ENCODE measurements around the gene KIF1C. TPM values are rescaled to one million over a fixed set of nuclear protein-coding genes. Genes with fewer than 3 reads are reported as not detected.

KIF1C gene
- polyA plus RNA-seq, 3 donors = 36.0 to 113 (median 78.9) TPM

DNA sequence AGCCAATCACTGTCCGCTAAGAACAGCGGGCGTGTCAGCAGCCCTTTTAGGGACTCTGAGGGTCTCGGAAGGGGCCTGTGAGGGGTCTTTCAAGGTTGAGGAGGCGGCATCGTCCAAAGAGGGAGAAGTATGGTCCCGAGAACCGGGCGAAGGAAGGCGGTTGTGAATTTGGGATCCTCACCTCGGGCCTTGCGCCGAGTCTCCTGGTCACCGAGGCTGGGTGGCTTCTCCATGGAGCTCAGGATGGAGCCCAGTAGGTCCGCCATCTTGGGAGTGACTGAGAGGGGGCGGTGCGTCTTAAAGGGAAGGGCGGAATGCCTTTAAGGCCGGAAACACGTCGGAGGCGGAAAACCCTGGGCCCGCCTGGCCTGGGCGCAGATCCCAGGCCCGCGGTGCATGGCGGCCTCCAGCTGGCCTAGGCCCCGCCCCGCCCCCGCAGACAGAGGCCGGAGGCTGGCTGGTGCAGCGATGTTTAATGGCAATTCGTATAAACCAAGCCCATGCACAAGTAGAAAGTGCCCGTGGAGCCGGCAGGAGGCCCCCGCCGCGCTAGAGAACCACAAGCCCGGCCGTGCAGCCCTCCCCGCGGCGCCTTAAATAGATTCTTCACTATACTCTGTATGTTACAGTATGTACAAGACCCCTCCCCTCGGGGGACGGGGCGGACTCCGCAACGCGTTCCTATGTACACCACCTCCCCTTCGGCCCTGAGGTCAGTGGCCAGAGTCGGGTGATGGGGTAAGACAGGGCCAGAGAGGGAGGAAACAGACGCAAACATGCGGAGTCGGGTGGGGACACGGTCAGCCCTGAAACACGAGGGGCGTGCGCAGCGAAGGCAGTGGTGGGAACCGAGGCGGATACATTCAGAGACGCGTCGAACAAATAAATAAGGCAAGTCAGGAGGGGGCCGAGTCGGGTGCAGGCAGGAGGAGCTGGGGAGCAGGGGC lies 29.9 kb upstream of the KIF1C start, which contains the start of gene SPAG7:
Gene SPAG7, minus strand, starts transcription at position 279 of the 947 bp plus-strand sequence. Its CDS starts 13 bp downstream, at position 266.
- no peak within 1 kb of the TSS for H3K27ac ChIP-seq (ENCODE audit: low read depth, low read length)
- WGBS, 3 donors = 0 to 1% (median 1%) methylated on average over 66 of the region's 66 CpGs

DNA sequence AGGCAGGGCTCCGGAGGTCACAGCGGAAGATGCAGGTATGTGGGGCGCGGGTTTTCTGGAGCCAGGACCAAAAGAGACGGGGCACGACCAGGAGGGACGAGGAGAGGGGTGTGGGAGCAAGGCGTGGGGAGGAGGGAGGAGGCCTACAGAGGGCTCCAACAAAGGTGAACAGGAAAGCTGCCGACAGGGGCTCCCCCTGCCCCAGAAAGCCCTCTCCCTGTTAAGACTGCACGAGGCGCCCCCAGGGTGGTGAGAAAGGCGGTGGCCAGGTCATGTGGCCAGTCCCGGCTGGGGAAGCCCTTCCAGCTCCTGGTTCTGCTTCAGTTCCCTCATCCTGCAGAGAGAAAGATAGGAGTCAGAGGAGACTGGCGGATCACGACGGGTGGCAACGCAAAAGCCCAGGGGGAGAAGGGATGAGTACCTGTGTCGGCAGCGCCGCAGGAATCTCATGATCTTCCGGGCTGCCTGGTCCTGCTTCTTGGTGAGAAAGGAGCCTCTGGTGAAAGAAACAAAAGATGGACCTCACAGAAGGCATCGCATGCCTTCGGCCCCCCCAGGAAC lies 29.2 kb upstream of the KIF1C start:
- 34 to 37% (median 37%) methylated on average over 22 to 23 of the region's 23 CpGs for WGBS, 3 donors
- no peak overlapping the region for H3K27ac ChIP-seq (ENCODE audit: low read depth, low read length)

DNA sequence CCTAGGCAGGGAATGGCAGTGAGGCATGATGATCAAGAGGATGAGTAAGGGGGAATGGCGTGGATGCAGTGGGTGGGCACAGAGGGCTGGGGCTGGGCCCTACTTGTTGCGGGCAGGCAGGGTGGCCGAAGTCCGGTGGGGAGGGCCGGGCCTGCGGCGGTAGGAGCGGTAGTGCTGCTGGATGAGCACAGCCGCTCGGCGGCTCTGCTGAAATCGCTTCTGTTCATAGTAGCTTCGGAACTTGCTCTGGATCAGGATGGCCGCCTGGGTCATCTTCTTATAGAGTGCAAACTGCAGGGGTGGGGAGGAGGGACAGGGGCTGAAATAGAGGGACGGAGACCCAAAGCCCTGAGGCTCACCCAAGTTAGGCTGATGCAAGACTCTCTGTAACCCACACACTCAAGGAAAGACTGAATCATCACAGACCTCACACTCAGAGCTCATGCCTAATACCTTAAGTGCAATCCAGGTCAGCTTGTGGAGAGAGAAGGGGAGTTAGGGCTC lies 28.7 kb upstream of the KIF1C start:
- WGBS, 3 donors = 69 to 77% (median 71%) methylated on average over 15 of the region's 15 CpGs
- no peak overlapping the region for H3K27ac ChIP-seq (ENCODE audit: low read depth, low read length)

DNA sequence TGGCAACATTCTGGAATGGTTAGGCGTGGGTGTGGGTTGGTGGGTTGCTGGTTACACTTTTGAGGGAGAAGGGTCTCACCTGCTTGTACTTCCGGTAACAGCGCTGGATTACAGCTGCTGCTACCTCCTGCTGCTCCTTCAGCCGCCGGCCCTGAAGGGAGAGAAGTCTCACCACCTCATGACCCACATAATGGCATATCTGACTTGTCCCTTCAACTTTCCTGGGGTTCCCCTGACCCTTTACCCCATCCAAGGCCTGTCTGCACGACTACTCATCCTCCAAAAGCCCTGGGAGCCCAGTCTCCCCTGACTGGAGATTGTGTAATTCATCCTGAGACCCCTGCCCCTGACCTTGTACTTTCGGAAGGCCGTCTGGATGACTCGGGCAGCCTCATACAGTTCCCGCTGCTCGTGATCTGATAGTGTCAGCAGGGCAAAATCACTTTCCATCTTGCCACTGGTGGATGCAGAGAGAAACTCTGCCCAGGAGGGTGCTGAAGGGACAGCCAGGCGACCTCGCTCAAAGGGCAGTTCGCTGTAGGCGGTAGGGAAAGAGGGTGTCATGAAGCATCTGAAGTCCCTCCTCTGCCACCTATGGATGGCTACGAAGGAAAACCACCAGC lies 28.1 kb upstream of the KIF1C start:
- H3K27ac ChIP-seq (ENCODE audit: low read depth, low read length) = no peak overlapping the region
- WGBS, 3 donors = 79 to 84% (median 80%) methylated on average over 16 of the region's 16 CpGs

DNA sequence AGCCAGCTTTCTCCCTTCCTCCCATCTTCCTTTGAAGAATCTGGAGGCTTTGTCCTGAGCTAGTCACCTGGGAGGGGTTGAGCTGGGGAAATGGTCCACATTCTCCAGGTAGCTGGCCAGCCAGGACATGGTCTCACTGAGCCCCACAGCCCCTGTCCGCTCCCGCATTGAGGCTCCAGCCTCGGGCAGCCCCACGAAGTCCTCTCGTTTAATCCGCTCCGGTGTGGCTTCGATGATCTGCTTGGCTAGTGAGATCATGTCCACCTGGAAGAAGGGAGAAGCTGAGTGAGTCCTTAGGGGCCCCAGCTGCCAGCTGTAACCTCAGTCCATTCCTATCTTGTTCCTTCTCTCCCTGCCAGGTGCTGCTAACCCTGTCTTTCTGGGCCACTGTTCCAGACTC lies 27.5 kb upstream of the KIF1C start:
- no peak overlapping the region for H3K27ac ChIP-seq (ENCODE audit: low read depth, low read length)
- 87 to 97% (median 94%) methylated on average over 8 of the region's 8 CpGs for WGBS, 3 donors

DNA sequence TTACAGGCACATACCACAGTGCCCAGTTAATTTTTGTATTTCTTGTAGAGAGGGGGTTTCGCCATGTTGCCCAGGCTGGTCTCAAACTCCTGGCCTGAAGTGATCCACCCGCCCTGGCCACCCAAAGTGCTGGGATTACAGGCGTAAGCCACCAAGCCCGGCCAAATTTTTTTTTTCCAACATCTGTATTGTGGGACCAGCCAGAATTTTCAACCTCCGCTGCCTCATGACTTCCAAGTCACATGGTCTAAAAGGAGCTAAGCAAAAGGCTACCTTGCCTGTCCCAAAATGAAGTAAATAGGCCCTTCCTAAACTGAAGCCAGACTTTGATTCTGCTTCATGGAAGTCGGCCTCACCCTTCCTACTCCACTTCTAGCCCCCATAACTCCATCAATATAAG lies 25.9 kb upstream of the KIF1C start:
- 77 to 89% (median 82%) methylated on average over 6 of the region's 6 CpGs for WGBS, 3 donors
- H3K27ac ChIP-seq (ENCODE audit: low read depth, low read length) = no peak overlapping the region

DNA sequence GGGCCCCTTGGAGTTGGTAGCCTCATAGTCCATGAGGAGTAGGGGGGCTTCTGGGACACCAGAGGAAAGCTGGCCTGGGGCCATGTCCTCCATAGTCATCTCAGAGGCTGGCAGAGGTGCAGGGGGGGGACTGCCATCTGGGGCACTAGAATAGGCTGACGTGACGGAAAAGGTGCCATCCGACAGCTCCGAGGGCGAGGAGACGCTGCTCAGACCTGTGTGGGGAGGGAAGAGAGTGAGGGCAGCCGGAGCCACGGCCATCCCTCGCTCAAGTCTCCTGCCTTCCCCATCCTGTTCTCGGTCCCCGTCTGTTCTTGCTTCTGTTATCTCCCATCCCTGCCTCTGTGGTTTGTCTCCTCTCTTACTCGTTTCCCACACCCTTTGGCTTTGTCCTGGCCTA lies 25.4 kb upstream of the KIF1C start:
- H3K27ac ChIP-seq (ENCODE audit: low read depth, low read length) = no peak overlapping the region
- 81 to 94% (median 93%) methylated on average over 9 to 12 of the region's 12 CpGs for WGBS, 3 donors

DNA sequence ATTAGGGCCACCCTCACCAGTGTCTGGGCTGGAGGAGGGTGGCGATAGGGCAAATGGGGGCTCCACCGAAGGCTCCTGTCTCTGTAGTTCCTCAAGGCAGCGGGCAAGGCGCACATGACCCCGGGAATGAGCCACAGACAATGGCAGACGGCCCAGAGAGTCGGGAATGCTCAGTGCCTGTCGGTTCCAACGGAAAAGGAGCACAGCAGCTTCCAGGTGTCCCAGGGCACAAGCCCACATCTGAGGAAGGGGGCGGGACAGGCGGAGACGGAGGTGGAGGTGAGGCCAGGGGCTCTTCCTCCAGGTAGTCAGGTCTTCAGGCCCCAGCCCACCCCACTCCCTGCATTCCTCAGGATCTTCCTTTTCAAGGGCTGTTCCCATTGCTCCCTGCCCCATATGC lies 25.0 kb upstream of the KIF1C start:
- no peak overlapping the region for H3K27ac ChIP-seq (ENCODE audit: low read depth, low read length)
- 80 to 86% (median 82%) methylated on average over 12 of the region's 12 CpGs for WGBS, 3 donors

DNA sequence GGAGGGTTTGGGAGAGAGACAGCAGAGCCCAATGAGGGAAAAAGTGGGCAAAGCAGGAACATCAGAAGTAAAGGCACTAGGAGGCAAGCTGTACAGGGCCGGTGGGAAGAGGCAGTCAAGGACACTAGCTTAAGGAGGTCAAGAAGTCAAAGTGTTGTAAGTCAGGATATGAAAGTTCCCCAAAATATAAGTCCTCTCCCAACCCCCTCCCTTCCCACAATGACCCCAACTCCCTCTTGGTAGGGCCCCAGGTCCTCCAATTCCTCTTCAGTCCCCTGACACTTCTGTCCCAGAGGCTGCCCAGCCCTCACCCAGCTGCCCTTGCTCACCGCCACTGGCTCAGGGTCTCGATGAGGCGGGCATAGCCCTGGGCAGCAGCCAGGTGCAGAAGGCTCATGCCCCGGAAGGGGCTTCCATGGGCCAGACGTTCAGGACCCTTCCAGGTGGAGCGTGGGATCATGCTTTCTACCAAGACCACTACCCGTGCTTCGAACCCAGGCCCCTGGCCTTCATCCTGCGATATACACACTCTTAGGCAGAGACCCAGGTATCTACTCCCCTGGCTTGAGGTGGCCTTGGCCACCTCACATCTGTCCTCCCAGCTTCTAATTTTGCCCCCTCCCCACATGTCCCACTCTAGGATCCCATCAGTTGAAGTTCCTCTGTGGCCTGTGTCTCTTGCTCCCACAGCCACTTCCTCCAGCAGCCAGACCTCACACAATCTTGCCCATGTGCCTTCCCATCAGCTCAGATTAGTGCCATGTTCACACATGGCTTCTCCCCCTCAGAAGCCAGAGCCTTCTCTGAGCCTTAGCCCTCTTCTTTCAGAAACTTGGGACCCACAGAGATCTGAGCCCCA lies 24.3 kb upstream of the KIF1C start:
- 82 to 90% (median 85%) methylated on average over 10 of the region's 10 CpGs for WGBS, 3 donors
- H3K27ac ChIP-seq (ENCODE audit: low read depth, low read length) = no peak overlapping the region

DNA sequence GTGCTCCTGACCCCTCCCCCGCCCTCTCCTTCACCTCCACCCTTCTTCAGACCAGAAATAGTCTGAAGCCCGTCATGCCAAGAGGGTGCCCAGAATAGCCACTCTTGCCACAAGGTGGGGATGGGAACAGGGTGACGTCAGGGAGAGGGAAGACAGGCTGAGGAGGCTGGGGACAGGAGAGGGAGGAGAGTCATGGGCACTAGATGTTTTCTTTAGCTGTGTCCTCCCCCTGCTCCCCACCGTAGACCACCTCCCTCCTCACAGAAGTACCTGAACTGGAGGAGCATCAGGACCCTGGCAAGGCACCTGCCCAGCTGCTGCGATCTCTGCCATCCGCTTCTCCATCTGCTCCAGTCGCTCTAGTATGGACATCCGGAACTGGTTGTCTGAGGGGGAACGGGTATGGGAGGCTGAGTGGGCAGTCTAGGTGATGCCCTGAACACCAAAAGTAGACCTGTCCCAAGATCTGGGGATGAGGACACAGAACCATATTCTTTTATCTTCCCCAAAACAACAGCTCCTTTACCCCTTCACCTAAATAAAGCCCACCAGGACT lies 23.6 kb upstream of the KIF1C start:
- no peak overlapping the region for H3K27ac ChIP-seq (ENCODE audit: low read depth, low read length)
- WGBS, 3 donors = 86 to 92% (median 91%) methylated on average over 9 of the region's 9 CpGs

DNA sequence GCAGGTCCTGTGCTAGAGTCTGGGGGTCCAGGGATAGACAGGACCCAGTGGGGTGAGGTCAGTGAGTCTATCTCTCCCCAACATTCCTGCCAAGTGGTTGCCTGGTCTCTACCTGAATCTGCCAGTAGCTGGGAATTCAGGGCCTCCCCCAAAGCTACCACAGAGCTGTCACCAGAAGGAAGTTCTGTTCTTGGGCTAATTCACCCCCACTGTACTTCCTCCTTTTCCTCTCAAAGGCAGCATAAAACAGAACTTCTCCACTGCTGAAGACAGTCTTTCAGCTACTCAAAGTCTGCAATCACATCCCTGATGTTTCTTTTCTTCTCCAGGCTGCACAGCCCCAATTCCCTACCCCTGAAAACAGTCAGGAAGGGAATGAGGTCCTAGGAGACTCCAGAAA lies 19.0 kb upstream of the KIF1C start:
- H3K27ac ChIP-seq (ENCODE audit: low read depth, low read length) = no peak overlapping the region

DNA sequence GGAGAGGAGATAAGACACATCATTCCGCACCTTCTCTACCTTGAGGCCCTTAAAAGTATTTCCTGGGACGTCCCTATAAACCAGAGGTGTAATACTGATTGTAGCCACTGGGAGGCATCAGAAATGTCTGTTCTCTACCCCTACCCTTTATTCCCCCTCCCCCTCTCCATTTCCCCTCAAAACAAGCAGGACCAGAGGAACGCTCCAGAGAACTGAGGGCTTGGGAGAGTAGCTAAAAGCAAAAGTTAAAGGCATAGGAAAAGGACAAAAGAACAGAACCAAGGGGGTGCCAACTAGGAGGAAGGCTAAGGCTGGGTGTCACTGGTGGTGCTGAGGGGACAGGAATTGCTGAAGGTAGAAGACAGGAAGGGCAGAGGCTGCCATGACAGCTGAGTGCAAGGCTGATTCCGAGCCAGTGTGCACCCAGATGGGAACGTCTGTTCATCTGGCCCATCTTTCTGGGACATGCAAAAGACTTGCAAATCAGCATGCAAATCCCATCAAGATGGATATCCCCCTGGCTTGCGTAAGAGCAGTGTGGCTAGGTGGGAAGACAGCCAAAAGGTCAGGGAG lies 17.0 kb upstream of the KIF1C start:
- no peak overlapping the region for H3K27ac ChIP-seq (ENCODE audit: low read depth, low read length)
- WGBS, 3 donors = 35 to 44% (median 40%) methylated on average over 6 of the region's 6 CpGs

DNA sequence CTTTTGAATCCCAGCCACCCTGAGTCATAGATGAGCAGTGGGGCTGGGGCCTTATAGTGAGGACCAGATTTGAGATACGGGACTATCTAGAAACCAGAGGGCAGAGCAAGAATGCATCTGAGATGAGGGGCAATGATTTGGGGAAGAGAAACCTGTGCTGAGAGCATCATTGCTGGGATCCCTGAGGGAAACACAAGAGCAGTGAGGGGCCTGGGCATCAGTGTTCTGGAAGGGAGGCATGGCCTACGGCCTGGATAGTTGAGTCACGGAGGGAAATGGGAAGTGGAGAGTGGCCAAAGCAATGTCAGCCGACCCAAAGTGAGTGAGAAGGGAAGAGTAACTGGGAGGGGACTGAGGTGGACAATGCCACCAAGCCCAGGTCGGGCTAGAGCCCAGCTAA lies 15.4 kb upstream of the KIF1C start:
- 56 to 66% (median 61%) methylated on average over 5 of the region's 5 CpGs for WGBS, 3 donors
- H3K27ac ChIP-seq (ENCODE audit: low read depth, low read length) = no peak overlapping the region

DNA sequence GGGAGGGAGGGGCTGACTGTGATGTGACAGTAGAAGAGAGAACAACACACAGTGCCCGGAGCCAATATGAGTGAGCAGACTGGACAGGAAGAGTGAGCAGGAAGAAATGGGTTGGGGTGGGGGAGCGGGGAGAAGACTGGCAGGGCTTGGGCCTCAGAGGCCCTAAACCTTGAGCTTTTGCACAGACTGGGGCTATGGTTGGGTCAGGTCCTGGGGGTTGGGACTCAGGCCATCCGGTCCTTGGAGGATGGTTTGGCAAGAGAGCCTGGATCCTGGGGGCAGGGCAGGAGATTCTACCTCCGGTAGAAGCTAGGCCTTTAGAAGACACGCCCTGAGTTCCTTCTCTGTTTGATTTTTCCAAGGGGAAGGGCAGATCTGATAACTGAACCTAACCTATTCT lies 11.3 kb upstream of the KIF1C start:
- H3K27ac ChIP-seq (ENCODE audit: low read depth, low read length) = no peak overlapping the region
- WGBS, 3 donors = 24 to 30% (median 29%) methylated on average over 5 of the region's 5 CpGs

DNA sequence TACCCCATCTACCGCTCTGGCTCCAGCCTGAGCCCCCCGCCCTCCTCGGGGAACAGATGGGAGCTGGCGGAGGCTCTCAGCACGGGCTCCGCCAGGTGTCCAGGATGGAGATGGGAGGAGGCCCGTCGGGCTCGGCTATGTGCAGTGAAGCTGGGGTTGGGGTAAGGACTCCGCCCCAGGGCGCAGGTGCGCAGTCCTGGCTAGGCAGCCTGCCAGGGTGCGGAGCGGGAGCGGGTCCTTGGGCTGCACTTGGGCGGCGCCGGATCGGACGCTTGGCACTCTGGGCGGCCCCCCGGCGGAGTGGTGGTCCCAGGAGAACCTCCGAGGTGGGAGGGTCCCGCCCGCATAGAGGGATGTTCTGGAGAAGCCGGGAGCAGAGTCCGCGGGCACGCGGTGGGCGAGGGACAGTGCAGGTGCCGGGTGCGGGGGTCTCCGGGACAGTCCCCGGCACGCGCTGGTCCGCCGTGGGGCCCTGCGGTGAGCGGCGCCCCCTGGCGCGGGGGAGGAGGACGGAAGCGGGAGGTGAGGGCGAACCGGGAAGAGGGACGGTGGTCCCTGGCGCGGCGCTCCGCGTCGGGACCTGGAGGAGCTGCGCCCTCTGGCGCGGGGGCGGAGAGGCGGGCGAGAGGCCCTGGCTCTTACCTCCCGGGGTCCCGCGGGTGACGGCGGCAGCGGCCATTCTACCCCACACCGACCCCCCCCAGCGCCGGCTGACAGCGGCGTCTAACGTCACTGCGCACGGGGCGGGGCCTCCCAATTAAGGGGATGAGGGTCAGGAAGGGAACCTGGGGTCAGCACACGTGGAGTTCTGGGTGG lies 10.6 kb upstream of the KIF1C start, which contains the start of gene CAMTA2:
Gene CAMTA2, minus strand, starts transcription at position 725 of the 816 bp plus-strand sequence. CDS start 1,453 bp downstream, outside the sequence.
- peak within 1 kb of the TSS; percentile 56 for H3K27ac ChIP-seq (ENCODE audit: low read depth, low read length)
- 0 to 2% (median 1%) methylated on average over 58 to 78 of the region's 78 CpGs for WGBS, 3 donors

DNA sequence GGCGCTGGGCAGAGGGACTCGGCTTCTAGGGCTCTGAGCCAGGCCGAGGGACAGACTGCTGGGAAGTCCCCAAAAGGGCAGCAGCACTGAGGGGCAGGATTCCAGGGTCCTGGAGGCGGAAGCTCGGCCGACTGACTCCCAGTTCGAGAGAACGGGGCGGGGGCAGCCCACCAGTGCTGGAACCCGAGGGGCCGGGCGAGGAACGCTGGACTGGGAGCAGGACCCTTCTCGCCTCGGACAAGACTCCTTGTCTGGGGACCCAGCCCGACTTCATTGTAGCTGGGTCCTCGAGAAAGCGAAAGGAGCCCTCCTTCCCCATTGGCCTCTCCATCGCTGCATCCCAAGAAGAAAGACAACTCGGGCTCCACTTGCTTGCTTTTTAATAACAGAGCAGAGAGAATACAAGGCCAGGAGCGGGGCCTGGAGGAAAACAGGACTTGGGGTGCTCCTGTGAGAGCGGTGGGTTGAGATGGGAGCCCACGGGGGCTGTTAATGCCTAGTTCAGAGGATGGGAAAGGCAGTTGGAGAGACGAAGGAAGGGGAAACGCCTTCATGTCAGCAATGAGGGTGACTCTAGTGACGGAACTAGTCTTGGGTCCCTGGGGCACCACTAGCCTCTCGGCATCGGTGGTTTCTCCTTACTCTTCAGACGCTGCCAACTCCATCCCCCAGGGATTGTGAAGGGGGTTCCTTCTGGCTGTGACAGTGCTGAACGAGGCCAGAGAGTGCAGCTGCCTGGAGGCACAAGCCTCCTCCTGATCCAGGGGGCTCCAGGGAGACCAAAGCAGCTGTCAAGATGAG lies 9.8 kb upstream of the KIF1C start:
- WGBS, 3 donors = 1 to 7% (median 1%) methylated on average over 29 to 30 of the region's 30 CpGs
- H3K27ac ChIP-seq (ENCODE audit: low read depth, low read length) = peak overlapping the region; percentile 56

All from adipose tissue (tissue), 3 donors.